ENCODE results near the gene SLC38A2. TPM values are rescaled to one million over a fixed set of nuclear protein-coding genes. Genes with fewer than 3 reads are reported as not detected.
A peak's percentile ranks its signal among the peaks of the same experiment; 100 is the strongest.

The SLC38A2 gene
- total and polyA plus RNA-seq, 2 donors (not counting 1 experiment from before 2014, with no cell fraction given): 61.6 to 202 TPM

- intact Hi-C loops (cut with micrococcal nuclease): loop anchor here (5.0 to 10.0 kb wide), 6 partner anchors 73 to 1170 kb away; partner anchors contain the start of genes ANO6 and SLC38A1
- Histone ChIP-seq H3K4me3 (ENCODE audit: control extremely low read depth in 1 of 5, extremely low read depth in 1 of 5, insufficient read depth in 1 of 5, low read depth in 2 of 5, low read length in 4 of 5) (peak overlapping the region; percentile 83 to 94 (median 90)), H3K36me3 (replicated peaks in 1 of 2; ENCODE audit: control extremely low read depth in 1 of 2, control insufficient read depth in 1 of 2, extremely low read depth in 1 of 2, insufficient read depth in 2 of 2, low read length in 1 of 2) (no peaks in the 10 kb centered on the region), H2AFZ (ENCODE audit: insufficient read depth, low read depth, low read length, poor library complexity, severe bottlenecking) (no peak overlapping the region), H3K27ac (ENCODE audit: low read length in 2 of 2) (peak overlapping the region; percentile 94 to 97), H3K9ac (ENCODE audit: low read length) (peak overlapping the region; percentile 93), H3K27me3 (replicated peaks in 1 of 4; ENCODE audit: control extremely low read depth in 1 of 4, control insufficient read depth in 3 of 4, insufficient read depth in 4 of 4, low read length in 3 of 4) (no peaks in the 10 kb centered on the region), H3K4me2 (replicated peaks; ENCODE audit: low read depth, low read length, poor library complexity, severe bottlenecking) (peak overlapping the region; percentile 82), H4K20me1 (ENCODE audit: control insufficient read depth, insufficient read depth, low read length, poor library complexity, severe bottlenecking) (no peaks in the 10 kb centered on the region), H3K79me2 (ENCODE audit: control insufficient read depth, insufficient read depth, low read length) (peaks cover 14% of the 10 kb centered on the region), H3K9me3 (ENCODE audit: control extremely low read depth in 1 of 3, control insufficient read depth in 2 of 3, insufficient read depth in 1 of 3, low read length in 2 of 3) (no peaks in the 10 kb centered on the region), H3K4me1 (ENCODE audit: control insufficient read depth in 2 of 2, insufficient read depth in 2 of 2, low read length in 2 of 2) (peaks cover 51 to 56% of the 10 kb centered on the region in 2 donors)
- H3K4me3 Mint-ChIP-seq: peak overlapping the region; percentile 90
- H3K27me3 Mint-ChIP-seq: no peaks in the 10 kb centered on the region
- peak overlapping the region; percentile 98 for H3K27ac Mint-ChIP-seq
- ATAC-seq (ENCODE audit: low read depth): no peak
- ChIA-PET POLR2A (interaction anchor here (0.8 to 4.2 kb wide), 4 partner anchors 11 to 115 kb away, joined by 3 to 26 read pairs (median 5); partner anchors contain the start of genes SLC38A1 and SLC38A2), CTCF (interaction anchor here (1.0 to 1.6 kb wide), 4 partner anchors 13 to 277 kb away, joined by 3 to 6 read pairs (median 4); no protein-coding TSS in a partner anchor)
- TF ChIP-seq EZH2 (IDR thresholded peaks at IDR 0.05; ENCODE audit: borderline replicate concordance, insufficient read depth, low read depth, low read length, poor library complexity, severe bottlenecking) (no peak), CTCF (IDR thresholded peaks at IDR 0.05) (no peak)
- H3K4me1 Mint-ChIP-seq: peaks cover 58% of the 10 kb centered on the region
- no peaks in the 10 kb centered on the region for H3K9me3 Mint-ChIP-seq (ENCODE audit: insufficient read depth)
- DNase-seq: no peak
- no CpG with 5 or more reads among the region's 9 CpGs for WGBS (ENCODE audit: insufficient coverage)
These were observed 12.1 kb upstream of the SLC38A2 start for GRCh38 chr12:46384451-46385309.
